ENCODE results near the gene SUCO. TPM values are rescaled to one million over a fixed set of nuclear protein-coding genes. Genes with fewer than 3 reads are reported as not detected.

SUCO gene
- total RNA-seq, 4 donors from 2014 or later, result 15.5 to 41.6 (median 25.1) TPM

DNA sequence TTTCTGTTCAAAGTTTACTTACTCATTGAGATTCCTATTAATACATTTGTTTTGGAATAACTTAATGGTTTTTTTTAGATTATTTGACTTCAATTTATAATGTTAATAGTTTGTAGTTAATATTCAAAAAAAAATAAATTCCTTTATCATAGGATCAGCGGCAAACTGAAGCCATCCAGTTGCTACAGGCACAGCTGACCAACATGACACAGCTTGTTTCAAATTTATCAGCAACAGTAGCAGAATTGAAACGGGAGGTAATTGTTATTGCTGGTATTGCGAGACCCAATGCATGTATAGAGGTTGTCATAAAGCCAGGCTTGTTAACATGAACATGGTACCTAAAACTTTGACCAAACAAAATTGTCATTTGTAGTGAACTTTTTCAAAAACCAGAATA lies 67.0 kb downstream of the SUCO start:
- no peaks in the 10 kb centered on the region for H3K27me3 ChIP-seq
- TF ChIP-seq POLR2A (IDR thresholded peaks at IDR 0.05) (no peak), EP300 (IDR thresholded peaks at IDR 0.05) (no peak), POLR2AphosphoS5 (IDR thresholded peaks at IDR 0.05) (no peak)
- TF ChIP-seq, protein P1, sequence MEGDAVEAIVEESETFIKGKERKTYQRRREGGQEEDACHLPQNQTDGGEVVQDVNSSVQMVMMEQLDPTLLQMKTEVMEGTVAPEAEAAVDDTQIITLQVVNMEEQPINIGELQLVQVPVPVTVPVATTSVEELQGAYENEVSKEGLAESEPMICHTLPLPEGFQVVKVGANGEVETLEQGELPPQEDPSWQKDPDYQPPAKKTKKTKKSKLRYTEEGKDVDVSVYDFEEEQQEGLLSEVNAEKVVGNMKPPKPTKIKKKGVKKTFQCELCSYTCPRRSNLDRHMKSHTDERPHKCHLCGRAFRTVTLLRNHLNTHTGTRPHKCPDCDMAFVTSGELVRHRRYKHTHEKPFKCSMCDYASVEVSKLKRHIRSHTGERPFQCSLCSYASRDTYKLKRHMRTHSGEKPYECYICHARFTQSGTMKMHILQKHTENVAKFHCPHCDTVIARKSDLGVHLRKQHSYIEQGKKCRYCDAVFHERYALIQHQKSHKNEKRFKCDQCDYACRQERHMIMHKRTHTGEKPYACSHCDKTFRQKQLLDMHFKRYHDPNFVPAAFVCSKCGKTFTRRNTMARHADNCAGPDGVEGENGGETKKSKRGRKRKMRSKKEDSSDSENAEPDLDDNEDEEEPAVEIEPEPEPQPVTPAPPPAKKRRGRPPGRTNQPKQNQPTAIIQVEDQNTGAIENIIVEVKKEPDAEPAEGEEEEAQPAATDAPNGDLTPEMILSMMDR (IDR thresholded peaks at IDR 0.05), result no peak
- no peak for ATAC-seq
- H3K4me1 ChIP-seq, result no peaks in the 10 kb centered on the region
- H3K27ac ChIP-seq, result no peak overlapping the region
- H3K4me3 ChIP-seq, result no peak overlapping the region
- H3K36me3 ChIP-seq, result peaks cover 0 to 80% of the 10 kb centered on the region in 2 donors
- peaks cover 0 to 8% (median 0%) of the 10 kb centered on the region in 3 donors for H3K9me3 ChIP-seq
- 90 to 96% methylated on average over 3 of the region's 3 CpGs for WGBS, 2 donors (ENCODE audit: low coverage in 1 of 2)

DNA sequence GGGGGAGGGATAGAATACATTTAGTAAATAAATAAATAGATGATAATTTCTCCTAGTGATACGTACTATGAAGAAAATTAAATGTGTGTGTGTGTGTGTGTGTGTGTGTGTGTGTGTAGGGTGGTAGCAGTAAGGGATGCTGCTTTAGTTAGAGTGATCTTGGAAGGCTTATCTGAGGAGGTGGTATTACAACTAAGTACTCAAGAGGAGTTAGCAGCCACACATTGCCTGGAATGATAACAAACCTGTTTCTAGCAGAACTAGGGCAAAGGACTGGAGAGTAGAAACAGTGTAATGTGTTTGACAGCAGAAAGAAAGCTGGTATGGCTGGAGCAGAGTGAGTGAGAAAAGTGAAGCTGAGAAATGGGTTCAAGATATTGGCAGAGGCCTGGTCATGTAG lies 67.7 kb downstream of the SUCO start:
- Histone ChIP-seq H3K4me1 (no peaks in the 10 kb centered on the region), H3K9me3 (peaks cover 0 to 8% (median 0%) of the 10 kb centered on the region in 3 donors), H3K4me3 (no peak overlapping the region), H3K36me3 (peaks cover 0 to 74% of the 10 kb centered on the region in 2 donors), H3K27me3 (no peaks in the 10 kb centered on the region), H3K27ac (no peak overlapping the region)
- TF ChIP-seq EP300 (IDR thresholded peaks at IDR 0.05) (no peak), POLR2A (IDR thresholded peaks at IDR 0.05) (no peak), POLR2AphosphoS5 (IDR thresholded peaks at IDR 0.05) (no peak)
- TF ChIP-seq, protein P1 (IDR thresholded peaks at IDR 0.05), result no peak
- 100% methylated on average over 1 of the region's 1 CpG for WGBS, 2 donors (ENCODE audit: low coverage in 1 of 2)
- ATAC-seq, result no peak

DNA sequence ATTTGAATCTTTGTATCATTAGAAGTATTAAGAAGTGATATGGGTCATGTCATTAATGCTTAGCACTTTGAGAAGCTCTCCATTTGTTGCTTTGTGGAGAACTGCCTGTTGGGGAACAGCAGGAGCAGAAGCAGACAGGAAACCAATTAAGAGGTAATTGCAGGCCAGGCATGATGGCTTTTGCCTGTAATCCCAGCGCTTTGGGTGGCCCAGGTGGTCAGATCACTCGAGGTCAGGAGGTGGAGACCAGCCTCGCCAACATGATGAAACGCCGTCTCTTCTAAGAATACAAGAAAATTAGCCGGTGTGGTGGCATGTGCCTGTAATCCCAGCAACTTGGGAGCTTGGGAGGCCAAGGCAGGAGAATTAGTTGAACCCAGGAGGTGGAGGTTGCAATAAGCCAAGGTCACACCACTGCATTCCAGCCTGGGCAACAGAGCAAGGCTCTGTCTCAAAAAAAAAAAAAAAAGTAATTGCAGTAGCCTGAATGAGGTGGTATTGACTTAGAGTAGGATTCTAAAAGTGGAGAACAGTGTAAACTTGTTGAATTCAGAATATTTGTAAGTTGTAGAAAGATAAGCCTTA lies 68.2 kb downstream of the SUCO start:
- peaks cover 0 to 69% of the 10 kb centered on the region in 2 donors for H3K36me3 ChIP-seq
- H3K4me3 ChIP-seq, result no peak overlapping the region
- H3K4me1 ChIP-seq, result no peaks in the 10 kb centered on the region
- TF ChIP-seq, protein P1 (IDR thresholded peaks at IDR 0.05), result no peak
- TF ChIP-seq POLR2AphosphoS5 (IDR thresholded peaks at IDR 0.05) (no peak), POLR2A (IDR thresholded peaks at IDR 0.05) (no peak), EP300 (IDR thresholded peaks at IDR 0.05) (no peak)
- 89 to 94% methylated on average over 5 to 6 of the region's 6 CpGs for WGBS, 2 donors (ENCODE audit: low coverage in 1 of 2)
- H3K27ac ChIP-seq, result no peak overlapping the region
- peaks cover 0 to 8% (median 0%) of the 10 kb centered on the region in 3 donors for H3K9me3 ChIP-seq
- no peaks in the 10 kb centered on the region for H3K27me3 ChIP-seq
- no peak for ATAC-seq

DNA sequence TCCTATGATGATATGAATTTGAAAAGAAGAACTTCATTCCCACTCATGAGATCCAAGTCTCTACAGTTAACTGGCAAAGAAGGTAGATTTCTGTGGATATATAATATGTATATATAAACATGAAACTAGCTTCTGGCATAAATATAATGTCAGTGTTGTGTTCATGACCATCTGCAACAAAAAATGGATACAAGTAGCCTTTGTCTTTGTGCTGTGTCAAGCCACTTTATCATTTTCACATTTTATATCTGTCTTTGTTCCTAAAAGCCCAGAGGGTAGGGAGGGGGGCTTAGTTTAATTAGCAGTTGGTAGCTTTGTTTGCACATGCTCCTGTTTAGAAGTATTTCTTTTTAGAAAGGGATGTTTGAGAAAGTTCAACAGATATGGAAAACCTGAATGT lies 69.8 kb downstream of the SUCO start:
- Histone ChIP-seq H3K4me3 (no peak overlapping the region), H3K4me1 (no peaks in the 10 kb centered on the region), H3K27me3 (no peaks in the 10 kb centered on the region), H3K9me3 (no peaks in the 10 kb centered on the region), H3K27ac (no peak overlapping the region), H3K36me3 (peaks cover 0 to 53% of the 10 kb centered on the region in 2 donors)
- no peak for ATAC-seq
- TF ChIP-seq EP300 (IDR thresholded peaks at IDR 0.05) (no peak), POLR2AphosphoS5 (IDR thresholded peaks at IDR 0.05) (no peak), POLR2A (IDR thresholded peaks at IDR 0.05) (no peak)
- TF ChIP-seq, protein P1 (IDR thresholded peaks at IDR 0.05), result no peak

DNA sequence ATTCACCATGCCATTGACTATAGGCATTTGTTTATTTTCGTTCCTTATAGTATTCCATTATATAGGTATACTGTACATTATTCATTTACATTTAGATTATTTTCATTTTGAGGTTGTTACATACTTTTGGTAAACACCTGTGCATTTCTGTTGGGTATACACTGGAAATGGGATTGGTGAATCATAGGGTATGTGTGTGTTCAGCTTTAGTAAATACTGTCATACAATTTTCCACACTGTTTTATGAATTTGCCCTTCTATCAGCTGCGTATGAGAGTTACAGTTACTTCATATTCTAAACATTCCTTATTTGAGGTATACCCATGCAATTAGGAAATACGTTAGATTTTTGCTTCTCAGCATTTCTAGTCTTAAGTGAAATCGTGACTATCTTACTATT lies 70.9 kb downstream of the SUCO start:
- ATAC-seq, result no peak
- H3K36me3 ChIP-seq, result peaks cover 0 to 47% of the 10 kb centered on the region in 2 donors
- no peaks in the 10 kb centered on the region for H3K27me3 ChIP-seq
- no peaks in the 10 kb centered on the region for H3K4me1 ChIP-seq
- no peak overlapping the region for H3K27ac ChIP-seq
- 89 to 98% methylated on average over 4 of the region's 4 CpGs for WGBS, 2 donors (ENCODE audit: low coverage in 1 of 2)
- TF ChIP-seq POLR2A (IDR thresholded peaks at IDR 0.05) (no peak), POLR2AphosphoS5 (IDR thresholded peaks at IDR 0.05) (no peak), EP300 (IDR thresholded peaks at IDR 0.05) (no peak)
- TF ChIP-seq, protein P1 (IDR thresholded peaks at IDR 0.05), result no peak
- no peak overlapping the region for H3K4me3 ChIP-seq
- H3K9me3 ChIP-seq, result no peaks in the 10 kb centered on the region

Data from gastroesophageal sphincter (tissue), 4 donors.